Measurements from ENCODE around the gene RTL10. TPM values are rescaled to one million over a fixed set of nuclear protein-coding genes. Genes with fewer than 3 reads are reported as not detected.

Gene RTL10
- total RNA-seq, 1 experiment from 2014 or later: 24.4 TPM

- no peak overlapping the region; a peak in 1 of 7 replicates for H3K27ac Mint-ChIP-seq
- H2BK12ac ChIP-seq (ENCODE audit: insufficient read length, low read depth, low read length): no peak overlapping the region
Measured at GRCh38 chr22:19819911-19820879, 34.5 kb downstream of the RTL10 start.

More at GRCh38 chr22:19819911-19820879, 34.5 kb downstream of the RTL10 start:
- no peak overlapping the region for H4K5ac ChIP-seq (ENCODE audit: insufficient read length, low read depth, low read length)
- peaks cover 0 to 1% (median 0%) of the 10 kb centered on the region in 3 experiments; a peak in 2 of 7 replicates for H3K36me3 Mint-ChIP-seq (ENCODE audit: insufficient read depth in 1 of 3, low read depth in 3 of 3)
- no peak for TF ChIP-seq CTCF (conservative IDR thresholded peaks at IDR 0.05)
- no peak overlapping the region for H2BK5ac ChIP-seq (ENCODE audit: insufficient read length, low read length)
- H3K9me3 ChIP-seq (ENCODE audit: control insufficient read depth, low read depth, low read length): no peaks in the 10 kb centered on the region
- no peak overlapping the region for H3K4me3 Mint-ChIP-seq
- H2AFZ ChIP-seq (ENCODE audit: low read length): no peak overlapping the region
- peaks cover 0 to 8% of the 10 kb centered on the region in 2 experiments; a peak in 2 of 4 replicates for H3K4me1 Mint-ChIP-seq
- no peak overlapping the region for H2BK15ac ChIP-seq (ENCODE audit: low read depth, low read length)
- H3K23ac ChIP-seq (ENCODE audit: insufficient read length, low read depth, low read length): no peak overlapping the region
- no peaks in the 10 kb centered on the region for H3K79me1 ChIP-seq (ENCODE audit: insufficient read depth, low read depth, low read length, poor library complexity, severe bottlenecking)
- H4K8ac ChIP-seq (replicated peaks; ENCODE audit: insufficient read length, low read depth, low read length): no peak overlapping the region
- no peak overlapping the region for H3K56ac ChIP-seq (ENCODE audit: insufficient read length, low read depth, low read length)
- no peak overlapping the region for H4K91ac ChIP-seq (ENCODE audit: insufficient read length, low read depth, low read length)
- H2BK120ac ChIP-seq (ENCODE audit: low read depth, low read length, poor library complexity, severe bottlenecking): no peak overlapping the region
- H3T11ph ChIP-seq (ENCODE audit: low read length): no peak overlapping the region
- no peak overlapping the region for H2AK5ac ChIP-seq (ENCODE audit: insufficient read length, low read length)
- H3K79me2 ChIP-seq (ENCODE audit: insufficient read depth, low read length): no peaks in the 10 kb centered on the region
- no peaks in the 10 kb centered on the region for H3K27me3 ChIP-seq (ENCODE audit: insufficient read depth, low read length)
- H3K4me1 ChIP-seq (ENCODE audit: insufficient read depth, low read length): no peaks in the 10 kb centered on the region
- no peaks in the 10 kb centered on the region for H3K23me2 ChIP-seq (ENCODE audit: insufficient read length, low read depth, low read length, poor library complexity, severe bottlenecking)
- H3K9me3 Mint-ChIP-seq: no peaks in the 10 kb centered on the region
- H3K27ac ChIP-seq (ENCODE audit: insufficient read length, low read depth, low read length): no peak overlapping the region
- no peaks in the 10 kb centered on the region for H3K27me3 Mint-ChIP-seq (ENCODE audit: low read depth)
- no peaks in the 10 kb centered on the region for H4K20me1 ChIP-seq (ENCODE audit: control insufficient read depth, insufficient read depth, insufficient read length)
- H3K14ac ChIP-seq (ENCODE audit: insufficient read depth, low read length): no peak overlapping the region
- DNase-seq: peak; percentile 25
- H3K9ac ChIP-seq (ENCODE audit: extremely low read depth, insufficient read length, low read length): no peak overlapping the region
- H3K18ac ChIP-seq (ENCODE audit: insufficient read length, low read depth, low read length): no peak overlapping the region
- H3K4me2 ChIP-seq (ENCODE audit: insufficient read depth, insufficient read length, low read length): no peak overlapping the region
- H3K4ac ChIP-seq (ENCODE audit: low read depth, low read length): no peak overlapping the region
- no peak overlapping the region for H2BK20ac ChIP-seq (ENCODE audit: low read depth, low read length, poor library complexity, severe bottlenecking)
- WGBS (ENCODE audit: extremely low coverage, insufficient read length, low lambda C conversion rate): no CpG with 5 or more reads among the region's 21 CpGs

Data from H9 (cell line).